IPS-18a (cell line): ENCODE measurements around the gene NEK4.
A peak's percentile ranks its signal among the peaks of the same experiment; 100 is the strongest.

Source experiments
- H3K27ac ChIP-seq: one replicate; pipeline ENCODE4 v1.5.1; 2013; ENCODE audit warnings: low read length
- H3K27me3 ChIP-seq: one replicate; pipeline ENCODE4 v1.6.1; 2013; ENCODE audit warnings: mild to moderate bottlenecking, low read length; ENCODE audit not compliant: control insufficient read depth, insufficient read depth
- H3K36me3 ChIP-seq: one replicate; pipeline ENCODE4 v1.6.1; 2013; ENCODE audit warnings: low read depth, low read length; ENCODE audit not compliant: control insufficient read depth
- H3K4me1 ChIP-seq: one replicate; pipeline ENCODE4 v1.6.1; 2013; ENCODE audit warnings: low read depth, low read length; ENCODE audit not compliant: control insufficient read depth
- H3K4me3 ChIP-seq: one replicate; pipeline ENCODE4 v1.5.1; 2013; ENCODE audit warnings: low read length
- H3K9ac ChIP-seq: one replicate; pipeline ENCODE4 v1.6.1; 2013; ENCODE audit warnings: mild to moderate bottlenecking, low read length, moderate library complexity
- H3K9me3 ChIP-seq: one replicate; pipeline ENCODE4 v1.6.1; 2013; ENCODE audit warnings: low read depth, low read length; ENCODE audit not compliant: control insufficient read depth

The NEK4 gene

DNA sequence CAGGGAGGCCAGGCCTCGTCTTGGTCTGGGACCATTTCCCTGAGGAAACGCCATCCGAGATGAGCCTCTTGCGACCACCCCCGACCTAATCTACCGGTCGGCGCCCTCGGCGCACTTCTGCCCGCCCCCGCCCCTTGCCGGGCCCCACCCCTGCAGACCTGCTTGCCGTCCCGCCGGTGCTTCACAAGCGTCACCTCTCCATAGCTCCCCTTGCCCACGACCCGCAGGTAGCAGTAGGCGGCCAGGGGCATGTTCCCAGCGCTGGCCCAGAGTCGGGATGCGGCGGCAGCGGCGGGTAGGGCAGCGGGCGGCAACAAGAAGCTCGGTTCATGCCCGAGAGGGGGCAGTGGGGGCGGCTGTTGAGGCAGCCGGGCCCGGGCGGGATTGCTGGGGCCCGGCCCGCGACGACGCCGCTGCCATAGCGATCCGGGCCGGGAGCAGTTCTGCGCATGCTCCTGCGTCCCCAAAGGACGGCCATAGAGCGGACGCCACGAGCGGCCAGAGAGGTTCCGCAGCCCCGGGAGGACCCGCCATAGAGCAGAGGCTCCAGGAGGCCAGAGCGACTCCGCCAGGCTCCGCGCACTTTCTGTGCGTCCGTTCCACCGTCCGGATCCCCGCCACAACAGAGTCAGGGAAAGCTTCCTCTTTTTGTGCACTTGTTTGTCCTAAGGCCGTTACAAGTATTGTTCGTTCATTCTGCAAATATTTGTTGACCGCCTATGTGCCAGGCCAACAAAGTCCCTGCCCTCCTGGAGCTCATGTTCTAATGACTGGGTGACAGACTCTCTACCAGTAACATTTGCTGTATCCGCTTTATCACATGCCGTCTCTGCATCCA is at the start of gene NEK4:
TSS of gene NEK4 (minus strand) at position 445 of the 838 bp plus-strand sequence. CDS start at position 251, 194 bp downstream.
- Histone ChIP-seq H3K4me3 (peak within 1 kb of the TSS; percentile 79), H3K27ac (peak within 1 kb of the TSS; percentile 75), H3K9ac (peak within 1 kb of the TSS; percentile 84), H3K27me3 (no peaks in the 10 kb centered on the region), H3K4me1 (peaks cover 3% of the 10 kb centered on the region), H3K9me3 (no peaks in the 10 kb centered on the region), H3K36me3 (peaks cover 17% of the 10 kb centered on the region)

DNA sequence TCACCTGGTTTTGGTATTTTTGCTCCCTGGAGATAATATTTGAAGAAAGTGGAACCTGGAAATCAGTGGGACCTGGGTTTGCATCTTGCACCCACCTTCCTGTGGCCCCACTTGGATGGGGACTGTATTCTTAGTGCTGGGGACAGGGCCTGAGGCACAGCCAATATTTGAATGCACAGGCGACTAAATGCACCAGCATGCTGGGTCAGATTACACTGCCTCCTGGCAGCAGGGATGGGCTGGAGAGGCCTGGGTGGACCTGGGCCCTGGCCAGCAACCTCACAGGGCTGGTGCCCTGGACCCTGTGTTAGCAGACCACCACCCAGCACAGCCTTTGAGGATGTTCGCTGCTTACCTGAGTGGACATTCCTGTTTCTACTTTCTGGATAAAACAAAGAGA is 49.2 kb upstream of the NEK4 start:
- Histone ChIP-seq H3K36me3 (no peaks in the 10 kb centered on the region), H3K4me1 (no peaks in the 10 kb centered on the region), H3K4me3 (no peak overlapping the region), H3K27me3 (no peaks in the 10 kb centered on the region), H3K9me3 (no peaks in the 10 kb centered on the region), H3K9ac (no peak overlapping the region), H3K27ac (no peak overlapping the region)

DNA sequence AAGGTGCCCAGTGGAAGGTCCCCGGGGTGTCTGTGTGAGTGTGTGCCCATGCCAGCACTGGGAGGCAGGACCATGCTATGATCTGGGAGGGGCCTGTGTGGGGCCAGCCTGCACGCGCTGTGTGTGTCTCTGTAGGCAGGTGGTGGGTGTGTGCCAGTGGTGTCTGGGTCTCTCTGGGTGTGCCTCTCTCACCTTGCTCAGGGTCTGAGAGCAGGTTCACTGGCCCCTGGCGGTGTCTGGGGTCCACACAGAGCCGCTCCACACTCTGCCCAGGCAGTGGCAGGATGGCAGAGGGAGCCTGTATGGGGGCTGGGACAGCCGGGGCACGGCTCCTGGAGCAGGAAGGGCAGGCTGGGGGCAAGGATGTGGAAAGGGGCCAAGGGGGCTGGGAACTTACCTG is 47.1 kb upstream of the NEK4 start:
- Histone ChIP-seq H3K27ac (no peak overlapping the region), H3K27me3 (no peaks in the 10 kb centered on the region), H3K36me3 (no peaks in the 10 kb centered on the region), H3K9ac (no peak overlapping the region), H3K9me3 (no peaks in the 10 kb centered on the region), H3K4me3 (no peak overlapping the region), H3K4me1 (no peaks in the 10 kb centered on the region)

DNA sequence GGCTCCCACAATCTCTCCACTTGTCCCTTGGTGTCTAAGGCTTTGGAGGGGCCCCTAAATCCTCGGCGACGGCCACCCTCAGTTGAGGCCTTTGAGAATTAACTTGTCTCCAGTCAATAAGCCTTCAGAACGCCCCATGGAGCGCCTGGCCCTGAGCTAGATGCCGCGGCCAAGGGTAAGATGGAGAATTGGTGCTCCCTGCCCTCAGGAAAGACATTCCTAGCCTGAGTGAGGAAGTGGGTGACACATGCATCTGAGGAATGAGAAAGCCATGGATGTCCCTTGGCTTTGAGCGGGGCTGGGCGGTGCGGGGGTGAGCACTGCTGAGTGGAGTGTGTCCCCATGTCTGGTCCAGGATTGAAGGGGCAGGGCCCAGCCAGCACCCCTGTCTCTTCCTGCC is 46.5 kb upstream of the NEK4 start:
- no peaks in the 10 kb centered on the region for H3K27me3 ChIP-seq
- no peak overlapping the region for H3K27ac ChIP-seq
- no peaks in the 10 kb centered on the region for H3K36me3 ChIP-seq
- H3K9me3 ChIP-seq: no peaks in the 10 kb centered on the region
- no peak overlapping the region for H3K9ac ChIP-seq
- no peaks in the 10 kb centered on the region for H3K4me1 ChIP-seq
- no peak overlapping the region for H3K4me3 ChIP-seq

DNA sequence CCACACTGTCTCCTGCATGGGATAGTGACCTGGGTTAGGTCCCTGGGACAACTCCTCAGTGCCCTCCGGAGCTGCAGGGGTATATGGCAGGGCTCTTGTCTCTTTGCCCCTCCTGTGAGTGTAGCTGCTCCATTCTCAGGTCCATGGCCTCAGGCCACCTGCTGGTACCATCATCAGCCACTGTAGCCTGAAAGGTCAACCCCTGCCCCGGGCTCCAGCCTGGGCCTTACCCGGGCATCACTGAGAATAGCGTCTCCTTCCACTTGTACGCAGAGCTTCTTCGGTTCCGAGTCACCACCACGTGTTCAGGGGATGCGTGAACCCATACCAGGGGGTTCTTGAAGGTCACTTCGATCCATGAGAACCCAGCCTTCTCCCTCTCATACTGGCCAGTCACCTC is 45.9 kb upstream of the NEK4 start:
- H3K4me1 ChIP-seq: no peaks in the 10 kb centered on the region

DNA sequence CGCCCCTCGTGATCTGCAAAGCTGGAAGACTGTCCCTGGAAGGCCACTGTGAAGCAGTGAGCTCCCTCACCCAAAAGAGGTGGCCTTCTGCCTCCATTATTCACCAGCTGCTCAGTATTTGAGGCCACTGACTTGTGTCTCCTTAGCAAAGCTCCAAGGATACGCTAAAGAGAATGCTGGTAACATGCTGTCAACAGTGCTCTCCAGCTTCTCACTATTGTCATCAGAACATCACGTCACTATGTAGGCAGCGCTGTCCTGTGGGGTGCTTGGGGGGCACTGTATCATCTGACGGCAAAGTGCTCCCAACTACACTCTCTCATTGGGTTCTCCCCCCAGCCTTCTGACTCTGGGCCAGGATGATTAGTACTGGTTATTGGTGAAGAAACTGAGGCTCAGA is 45.5 kb upstream of the NEK4 start:
- no peak overlapping the region for H3K9ac ChIP-seq
- no peak overlapping the region for H3K27ac ChIP-seq
- no peaks in the 10 kb centered on the region for H3K9me3 ChIP-seq
- no peaks in the 10 kb centered on the region for H3K27me3 ChIP-seq
- no peaks in the 10 kb centered on the region for H3K4me1 ChIP-seq
- no peak overlapping the region for H3K4me3 ChIP-seq
- no peaks in the 10 kb centered on the region for H3K36me3 ChIP-seq

More for the DNA sequence above, 45.9 kb upstream of the NEK4 start:
- Histone ChIP-seq H3K27ac (no peak overlapping the region), H3K36me3 (no peaks in the 10 kb centered on the region), H3K9ac (no peak overlapping the region), H3K27me3 (no peaks in the 10 kb centered on the region), H3K9me3 (no peaks in the 10 kb centered on the region), H3K4me3 (no peak overlapping the region)

DNA sequence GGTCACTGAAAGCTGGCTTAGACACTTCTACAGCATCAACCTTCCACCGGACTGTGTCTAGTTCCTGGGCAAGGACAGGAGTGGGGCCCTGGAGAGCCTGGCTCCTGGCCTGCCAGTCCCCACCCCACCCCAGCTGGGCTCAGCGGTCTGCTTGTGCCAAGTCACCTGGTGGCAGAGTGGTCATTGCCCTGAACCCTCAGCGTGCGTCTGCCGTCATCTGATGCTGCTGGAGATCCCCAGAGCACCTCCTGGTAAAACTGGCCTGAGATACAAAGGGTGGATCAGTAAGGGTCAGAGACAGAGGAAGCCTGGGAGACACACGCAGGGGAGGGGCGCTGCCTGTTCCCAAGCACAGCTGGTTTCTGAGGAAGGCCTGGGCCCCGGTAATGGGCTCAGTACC is 43.1 kb upstream of the NEK4 start:
- no peak overlapping the region for H3K27ac ChIP-seq
- H3K4me1 ChIP-seq: no peaks in the 10 kb centered on the region

DNA sequence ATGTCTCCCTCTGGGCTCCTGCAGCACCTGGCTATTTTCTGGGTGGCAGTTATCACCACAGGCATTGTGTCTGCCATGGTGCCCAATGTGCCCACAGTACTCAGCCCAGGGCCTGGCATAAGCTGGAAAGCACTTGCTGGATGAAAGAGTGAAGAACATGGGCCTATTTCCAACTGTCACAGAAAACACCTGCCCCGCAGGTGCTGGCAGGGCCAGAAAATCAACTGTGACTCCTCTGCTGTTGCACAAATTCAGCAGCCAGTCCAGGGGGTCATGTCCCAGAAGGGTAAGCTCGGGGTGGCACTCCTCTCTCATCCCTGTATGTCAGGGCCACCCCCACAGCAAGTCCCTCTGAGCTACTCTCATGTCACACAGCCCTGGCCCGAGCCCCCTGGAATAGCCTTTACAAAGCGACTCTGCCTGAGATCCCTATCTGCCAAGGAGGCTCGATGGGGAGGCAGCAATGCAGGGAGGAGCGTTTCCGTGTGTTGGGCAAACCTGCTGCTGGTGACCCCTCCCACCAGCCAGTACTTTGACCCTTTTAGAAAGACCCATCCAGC is 40.8 kb upstream of the NEK4 start:
- H3K9me3 ChIP-seq: no peaks in the 10 kb centered on the region
- H3K9ac ChIP-seq: no peak overlapping the region
- H3K4me3 ChIP-seq: no peak overlapping the region
- H3K27ac ChIP-seq: no peak overlapping the region
- no peaks in the 10 kb centered on the region for H3K4me1 ChIP-seq
- no peaks in the 10 kb centered on the region for H3K27me3 ChIP-seq
- no peaks in the 10 kb centered on the region for H3K36me3 ChIP-seq

More for the DNA sequence above, 43.1 kb upstream of the NEK4 start:
- Histone ChIP-seq H3K9me3 (no peaks in the 10 kb centered on the region), H3K4me3 (no peak overlapping the region), H3K9ac (no peak overlapping the region), H3K36me3 (no peaks in the 10 kb centered on the region), H3K27me3 (no peaks in the 10 kb centered on the region)

DNA sequence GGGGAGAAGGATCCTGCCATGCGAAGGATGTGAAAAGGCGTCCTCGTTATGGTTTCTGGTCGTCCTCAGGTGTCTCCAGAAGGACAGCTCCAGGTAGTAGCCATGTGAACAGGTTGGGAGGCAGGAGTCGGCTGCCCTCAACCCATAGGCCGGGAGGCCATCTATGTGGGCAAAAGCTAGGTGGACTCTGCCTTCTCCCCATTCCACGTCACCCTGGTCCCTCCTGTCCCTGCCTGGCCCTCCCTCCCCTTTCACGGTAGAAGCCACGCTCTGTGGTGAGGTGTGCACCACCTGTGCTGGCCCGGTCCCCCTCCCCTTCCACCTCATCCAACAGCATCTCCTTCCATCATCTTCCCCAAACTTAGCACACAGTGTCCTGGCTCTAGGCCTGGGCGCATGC is 40.2 kb upstream of the NEK4 start:
- Histone ChIP-seq H3K9me3 (no peaks in the 10 kb centered on the region), H3K4me3 (no peak overlapping the region), H3K9ac (no peak overlapping the region), H3K4me1 (no peaks in the 10 kb centered on the region), H3K27ac (no peak overlapping the region), H3K27me3 (no peaks in the 10 kb centered on the region), H3K36me3 (no peaks in the 10 kb centered on the region)

DNA sequence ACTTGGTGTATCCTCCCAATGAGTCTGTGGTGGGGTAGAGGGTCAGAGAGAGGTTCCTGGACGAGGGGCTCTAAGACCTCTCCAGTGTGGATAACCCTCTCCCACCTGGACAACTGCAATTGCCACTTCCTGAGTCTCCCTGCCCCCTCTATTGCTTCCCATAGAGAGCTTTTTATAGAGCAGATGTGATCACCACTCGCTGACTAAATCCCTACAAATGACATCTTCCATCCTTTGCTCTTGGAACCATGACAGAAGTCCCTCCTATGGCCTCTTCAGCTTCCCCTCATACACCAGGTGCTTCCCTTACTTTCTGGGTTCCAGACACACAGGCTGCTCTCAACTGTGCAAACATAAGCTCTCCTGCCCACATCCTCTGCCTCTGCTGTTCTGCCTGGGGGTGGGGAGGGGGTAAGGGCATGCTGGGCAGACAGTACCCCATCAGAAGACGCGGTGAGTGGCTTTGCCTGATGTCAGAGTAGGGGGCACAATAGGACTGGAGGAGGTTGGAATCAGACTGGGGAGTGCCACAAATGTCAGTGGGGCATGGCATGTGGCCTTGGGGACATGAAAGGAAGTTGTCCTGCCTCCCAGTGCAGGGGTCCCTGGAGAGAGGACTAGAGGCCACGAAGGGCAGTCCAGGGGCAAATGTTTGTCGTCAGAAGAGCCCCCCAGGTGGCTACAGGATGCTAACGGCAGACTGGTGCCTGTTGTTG is 39.1 kb upstream of the NEK4 start:
- no peak overlapping the region for H3K27ac ChIP-seq
- H3K9me3 ChIP-seq: no peaks in the 10 kb centered on the region
- no peaks in the 10 kb centered on the region for H3K36me3 ChIP-seq
- H3K4me3 ChIP-seq: no peak overlapping the region
- H3K27me3 ChIP-seq: no peaks in the 10 kb centered on the region
- no peaks in the 10 kb centered on the region for H3K4me1 ChIP-seq
- no peak overlapping the region for H3K9ac ChIP-seq

DNA sequence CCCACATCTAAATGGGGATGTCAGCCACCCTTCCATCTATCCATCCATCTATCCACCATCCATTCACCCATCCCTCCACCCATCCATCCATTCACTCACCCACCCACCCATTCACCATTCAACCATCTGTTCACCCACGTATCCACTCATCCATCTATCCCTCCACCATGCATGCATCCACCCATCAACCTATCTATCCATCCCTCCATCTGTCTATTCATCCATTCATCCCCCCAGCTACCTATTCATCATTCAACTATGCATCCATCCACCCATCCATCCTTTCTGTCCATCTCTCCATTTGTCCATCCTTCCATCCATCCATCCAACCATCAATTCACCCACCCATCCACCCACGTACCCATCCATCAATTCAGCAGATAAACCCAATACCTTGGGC is 38.4 kb upstream of the NEK4 start:
- H3K9me3 ChIP-seq: no peaks in the 10 kb centered on the region
- no peaks in the 10 kb centered on the region for H3K36me3 ChIP-seq
- no peak overlapping the region for H3K27ac ChIP-seq
- H3K4me1 ChIP-seq: no peaks in the 10 kb centered on the region
- H3K9ac ChIP-seq: no peak overlapping the region
- H3K4me3 ChIP-seq: no peak overlapping the region
- no peaks in the 10 kb centered on the region for H3K27me3 ChIP-seq
